Mammary epithelial cell (primary cell): Measurements from ENCODE around the gene CKAP4.

ENCODE experiments used
- CTCF ChIP-seq, 2 donors: IDR thresholded peaks in 1 of 2; conservative IDR thresholded peaks in 1 of 2; 2 replicates each; pipeline ENCODE4 v1.5.1; 2011 to 2012; ENCODE audit warnings: inconsistent platforms in 2 of 2, low read length in 2 of 2, mild to moderate bottlenecking in 2 of 2, control low read depth in 1 of 2, low read depth in 1 of 2; ENCODE audit not compliant: insufficient read depth in 1 of 2; ENCODE audit errors: extremely low read depth in 1 of 2
- EZH2 ChIP-seq: IDR thresholded peaks from 2 replicates; pipeline ENCODE4 v1.6.1; 2012; ENCODE audit warnings: low read length, inconsistent platforms, borderline replicate concordance

- no peak for TF ChIP-seq CTCF (conservative IDR thresholded peaks at IDR 0.05 in 1 of 2, IDR thresholded peaks at IDR 0.05 in 1 of 2; ENCODE audit: extremely low read depth in 1 of 2, insufficient read depth in 1 of 2, low read depth in 1 of 2, low read length in 2 of 2)
- TF ChIP-seq EZH2: no peak
Measured at GRCh38 chr12:106227641-106228319, 20.0 kb downstream of the CKAP4 start.
